HepG2 (cell line): ENCODE data around the gene LASP1. TPM values are rescaled to one million over a fixed set of nuclear protein-coding genes. Genes with fewer than 3 reads are reported as not detected.

Experiments used
- ATAC-seq: fragments of 200-7000 bp; cut with Tn5 transposase; 3 replicates; pipeline ENCODE4 v1.9.1; 2020; ENCODE audit warnings: mild to moderate bottlenecking, moderate library complexity
- BruUV-seq: library from RNA; stranded (reverse); fragments of 400-500 nt; replicated peaks from 2 replicates; lab custom pipeline; 2021; lab: Mats Ljungman, UMichigan
- CTCF ChIA-PET: fragments of 300-600 bp; formaldehyde crosslinking; extraction: SDS; loops from one replicate; lab custom pipeline; 2021; ENCODE audit warnings: low total read pairs, inconsistent platforms, low intra/inter-chr PET ratio; lab: Yijun Ruan, JAX
- POLR2A ChIA-PET: fragments of 350-600 bp; sonication (Branson Sonifier 250); formaldehyde crosslinking; loops from one replicate; lab custom pipeline; 2020; ENCODE audit warnings: antibody characterized with exemption, inconsistent platforms; lab: Yijun Ruan, JAX
- DNase-seq: peaks from one replicate; pipeline ENCODE4 v3.0.0-alpha.2; 2015; ENCODE audit warnings: low spot score
- FAIRE-seq: peaks from 3 replicates; lab custom pipeline; 2011; peaks lifted over from hg19 to GRCh38; lab: Jason Lieb, UNC
- H2AFZ ChIP-seq: one replicate; pipeline ENCODE4 v1.6.1; 2011; ENCODE audit warnings: low read length, inconsistent platforms
- H3K27ac ChIP-seq: fragments of 300-600 bp; 3 replicates; pipeline ENCODE4 v1.8.0; 2011; ENCODE audit warnings: mixed run types, mild to moderate bottlenecking, mixed read lengths, low read length, inconsistent platforms; ENCODE audit not compliant: insufficient read depth; ENCODE audit errors: extremely low read length
- H3K27me3 ChIP-seq, 2 experiments: fragments of 200-600 bp in 1 of 2; 2 replicates in 1 of 2; 3 replicates in 1 of 2; pipeline versions ENCODE4 v1.6.0 to v1.8.0; 2011; ENCODE audit warnings: low read length in 2 of 2, mild to moderate bottlenecking in 2 of 2, moderate library complexity in 2 of 2, inconsistent platforms in 1 of 2; ENCODE audit not compliant: insufficient read depth in 2 of 2, control insufficient read depth in 1 of 2
- H3K36me3 ChIP-seq, 2 experiments: fragments of 200-600 bp in 1 of 2; replicated peaks in 1 of 2; 2 replicates in 1 of 2; 3 replicates in 1 of 2; pipeline versions ENCODE4 v1.5.1 to v1.8.0; 2011; ENCODE audit warnings: low read length in 2 of 2, inconsistent platforms in 1 of 2; ENCODE audit not compliant: insufficient read depth in 2 of 2, control insufficient read depth in 1 of 2
- H3K4me1 ChIP-seq: 2 replicates; pipeline ENCODE4 v1.5.1; 2012; ENCODE audit warnings: low read length, inconsistent platforms; ENCODE audit not compliant: insufficient read depth
- H3K4me2 ChIP-seq: 2 replicates; pipeline ENCODE4 v1.6.0; 2011; ENCODE audit warnings: low read depth, low read length, inconsistent platforms
- H3K4me3 ChIP-seq, 3 experiments: fragments of 200-600 bp in 1 of 3; sonication (generic), shearing (Covaris generic) in 1 of 3; replicated peaks in 1 of 3; 2 replicates each; pipeline ENCODE4 v1.5.1; 2011 to 2016; ENCODE audit warnings: low read length in 3 of 3, inconsistent platforms in 2 of 3, low read depth in 2 of 3, mild to moderate bottlenecking in 2 of 3, control low read depth in 1 of 3, mixed read lengths in 1 of 3; ENCODE audit not compliant: insufficient read depth in 1 of 3
- H3K79me2 ChIP-seq: one replicate; pipeline ENCODE4 v1.6.1; 2011; ENCODE audit warnings: low read length, inconsistent platforms; ENCODE audit not compliant: insufficient read depth
- H3K9ac ChIP-seq: 2 replicates; pipeline ENCODE4 v1.6.0; 2011; ENCODE audit warnings: mild to moderate bottlenecking, low read depth, low read length, inconsistent platforms; ENCODE audit not compliant: insufficient read depth
- H3K9me3 ChIP-seq: 2 replicates; pipeline ENCODE4 v1.5.1; 2012; ENCODE audit warnings: mild to moderate bottlenecking, low read length
- H4K20me1 ChIP-seq: 2 replicates; pipeline ENCODE4 v1.6.0; 2011; ENCODE audit warnings: inconsistent platforms, mild to moderate bottlenecking, low read length, moderate library complexity; ENCODE audit not compliant: insufficient read depth
- POLR2G ChIP-seq: fragments of 200-400 bp; formaldehyde crosslinking; IDR thresholded peaks from 2 replicates; pipeline ENCODE4 v1.6.1; 2018; ENCODE audit warnings: mild to moderate bottlenecking, low read depth, low read length, moderate library complexity
- RBM22 ChIP-seq: fragments of 200-400 bp; formaldehyde crosslinking; optimal IDR thresholded peaks from 2 replicates; pipeline ENCODE3; 2017; ENCODE audit warnings: mild to moderate bottlenecking, low read length, moderate library complexity
- SKIL ChIP-seq: sonication (generic); formaldehyde crosslinking; IDR thresholded peaks from 2 replicates; pipeline ENCODE4 v1.8.0; 2022; ENCODE audit warnings: missing genetic modification reagents, mild to moderate bottlenecking, moderate library complexity, borderline replicate concordance
- TAF15 ChIP-seq: fragments of 200-400 bp; formaldehyde crosslinking; IDR thresholded peaks from one replicate; pipeline ENCODE4 v1.6.1; 2018; ENCODE audit warnings: mild to moderate bottlenecking, low read depth, low read length; ENCODE audit not compliant: poor library complexity, severe bottlenecking
- WGBS: methylation state at CpG from one replicate; pipeline ENCODE4 v1.1.6; 2017; ENCODE audit warnings: low lambda C conversion rate; 5-methylcytosine and 5-hydroxymethylcytosine counted together
- in situ Hi-C: cut with HindIII; loops from 2 replicates; pipeline ENCODE4 v1.10.0; 2017; ENCODE audit warnings: low pct_unique_long_range_greater_than_20kb; ENCODE audit not compliant: extremely low pct_ligation_motif_present
- intact Hi-C: fragments of 100-400 bp; cut with micrococcal nuclease; formaldehyde crosslinking; loops from one replicate; pipeline ENCODE4 v1.10.0; 2022; ENCODE audit not compliant: unreplicated experiment
- polyA plus RNA-seq, 8 experiments: library from polyadenylated mRNA; depleted of rRNA in 3 of 8; stranded (reverse) in 7 of 8; unstranded in 1 of 8; fragments of >200 nt; fragmentation: Illumina TruSeq in 4 of 8; extraction: Trizol in 4 of 8; gene quantifications; 2 replicates each; pipeline versions ENCODE4 v1.2.1 to v1.2.3, GENCODE V29; 2011 to 2016; ENCODE audit warnings: low read depth in 4 of 8, missing spikeins in 1 of 8, mixed read lengths in 1 of 8; ENCODE audit not compliant: insufficient read depth in 1 of 8
- total RNA-seq, 5 experiments: library from RNA; depleted of rRNA; stranded (reverse); fragments of >200 nt; fragmentation: Illumina TruSeq; extraction: Trizol; gene quantifications; 2 replicates each; pipeline ENCODE4 v1.2.3, GENCODE V29; 2016; ENCODE audit warnings: low read depth in 1 of 5

The LASP1 gene
- total and polyA plus RNA-seq, 2 of the 13 experiments (the other 11 are each of a cell fraction or from before 2014, with no cell fraction given): 70.1 to 97.0 TPM

GRCh38 chr17:38920374-38921291 is 50.8 kb downstream of the LASP1 start:
- in situ Hi-C loops: no loop called here
- no peak overlapping the region for H3K4me3 ChIP-seq
- peaks cover 30% of the 10 kb centered on the region for H3K4me1 ChIP-seq
- 85% methylated on average over 9 of the region's 9 CpGs for WGBS
- H3K4me2 ChIP-seq: no peak overlapping the region
- no TSS peak for BruUV-seq
- no peaks in the 10 kb centered on the region for H3K79me2 ChIP-seq
- DNase-seq: no peak
- no peak overlapping the region for H2AFZ ChIP-seq
- no peaks in the 10 kb centered on the region; the same call in 1 of the 2 replicates for H4K20me1 ChIP-seq
- peaks cover 21 to 40% of the 10 kb centered on the region in 2 experiments for H3K36me3 ChIP-seq
- POLR2A ChIA-PET: no interaction called here
- TF ChIP-seq TAF15 (no peak), POLR2G (0 out of 2 replicates have a peak, but pooled peaks have one; percentile 31), SKIL (CRISPR knock-in tag) (no peak), RBM22 (peak; percentile 69)
- TF ChIP-seq, all 625 proteins: peak for 2
- no peaks in the 10 kb centered on the region for H3K27me3 ChIP-seq
- ATAC-seq: no peak
- no peak overlapping the region for H3K27ac ChIP-seq
- no peak overlapping the region for H3K9ac ChIP-seq
- FAIRE-seq: no peak
- intact Hi-C loops: no loop called here
- H3K9me3 ChIP-seq: no peaks in the 10 kb centered on the region
- CTCF ChIA-PET: no interaction called here
